K562 (cell line): ENCODE results near the gene CLDN14. TPM values are rescaled to one million over a fixed set of nuclear protein-coding genes. Genes with fewer than 3 reads are reported as not detected.

Experiments
- DPF2 ChIP-seq: fragments of 450-650 bp; IDR thresholded peaks from 2 replicates; pipeline ENCODE4 v1.6.1; 2016
- FOS ChIP-seq: IDR thresholded peaks from 3 replicates; pipeline ENCODE4 v1.6.1; 2011; ENCODE audit not compliant: insufficient read length; ENCODE audit errors: extremely low read depth
- GATA2 ChIP-seq: sonication (generic); formaldehyde crosslinking; IDR thresholded peaks from 2 replicates; pipeline ENCODE4 v1.4.0; 2020; ENCODE audit warnings: mild to moderate bottlenecking, missing genetic modification reagents
- HNRNPUL1 ChIP-seq: fragments of 200-400 bp; formaldehyde crosslinking; IDR thresholded peaks from 2 replicates; pipeline ENCODE4 v1.6.1; 2017; ENCODE audit warnings: low read length
- HSF4 ChIP-seq: fragments of 250-450 bp; sonication (Bioruptor Pico); IDR thresholded peaks from 2 replicates; pipeline ENCODE4 v2.1.2; 2022; ENCODE audit warnings: mild to moderate bottlenecking, moderate library complexity, borderline replicate concordance
- JUN ChIP-seq, 2 experiments: sonication (generic) in 1 of 2; formaldehyde crosslinking in 1 of 2; IDR thresholded peaks; 2 replicates each; pipeline versions ENCODE4 v1.6.1 to v1.8.0; 2012 to 2022; ENCODE audit warnings: borderline replicate concordance in 2 of 2, mild to moderate bottlenecking in 2 of 2, improper control_type of control experiment in 1 of 2, low read depth in 1 of 2, low read length in 1 of 2, missing genetic modification reagents in 1 of 2
- KDM4B ChIP-seq, 2 experiments: fragments of 450-650 bp in 1 of 2; sonication (generic) in 1 of 2; IDR thresholded peaks; 2 replicates each; pipeline ENCODE4 v1.6.1; 2016 to 2017; ENCODE audit warnings: borderline replicate concordance in 2 of 2, antibody characterized with exemption in 1 of 2, low read depth in 1 of 2, mild to moderate bottlenecking in 1 of 2
- NUFIP1 ChIP-seq: fragments of 450-650 bp; IDR thresholded peaks from 2 replicates; pipeline ENCODE4 v1.6.1; 2018; ENCODE audit not compliant: partially characterized antibody
- RBM39 ChIP-seq: fragments of 200-400 bp; formaldehyde crosslinking; optimal IDR thresholded peaks from 2 replicates; pipeline ENCODE3; 2018; ENCODE audit warnings: low read depth, low read length
- SLC30A9 ChIP-seq: fragments of 250-450 bp; sonication (Bioruptor Pico); IDR thresholded peaks from 2 replicates; pipeline ENCODE4 v1.8.0; 2022; ENCODE audit warnings: mild to moderate bottlenecking, moderate library complexity
- SMAD4 ChIP-seq: fragments of 250-450 bp; sonication (Bioruptor Pico); conservative IDR thresholded peaks from 2 replicates; pipeline ENCODE4 v1.8.0; 2021; ENCODE audit warnings: inconsistent platforms, mild to moderate bottlenecking, moderate library complexity
- SRSF9 ChIP-seq: fragments of 200-400 bp; formaldehyde crosslinking; IDR thresholded peaks from 2 replicates; pipeline ENCODE4 v1.6.1; 2017; ENCODE audit warnings: low read depth, low read length, borderline replicate concordance
- ZKSCAN8 ChIP-seq: fragments of 200-800 bp; sonication (Bioruptor generic); IDR thresholded peaks from 2 replicates; pipeline ENCODE4 v1.6.1; 2016; ENCODE audit warnings: missing genetic modification characterization, missing compliant biosample characterization
- ZNF143 ChIP-seq: sonication (generic); formaldehyde crosslinking; IDR thresholded peaks from 2 replicates; pipeline ENCODE4 v1.9.0; 2022; ENCODE audit warnings: mild to moderate bottlenecking, missing genetic modification reagents
- ZNF717 ChIP-seq: fragments of 250-450 bp; sonication (Bioruptor Pico); IDR thresholded peaks from 2 replicates; pipeline ENCODE4 v1.5.0; 2021
- ZSCAN32 ChIP-seq: fragments of 450-650 bp; formaldehyde crosslinking; IDR thresholded peaks from 2 replicates; pipeline ENCODE4 v1.4.0; 2020; ENCODE audit warnings: mild to moderate bottlenecking, moderate library complexity
- polyA plus RNA-seq, 8 experiments: library from polyadenylated mRNA; depleted of rRNA in 4 of 8; stranded (reverse) in 5 of 8; unstranded in 3 of 8; fragments of >200 nt; fragmentation: Nextera tagmentation in 2 of 8; fragmentation: Illumina TruSeq in 1 of 8; extraction: Ambion mirVana in 2 of 8; extraction: Trizol in 1 of 8; gene quantifications; 2 replicates each; pipeline versions ENCODE4 v1.2.1 to v1.2.3, GENCODE V29; 2011 to 2014; ENCODE audit warnings: inconsistent platforms in 1 of 8, missing spikeins in 1 of 8
- total RNA-seq, 7 experiments: library from RNA; depleted of rRNA in 6 of 7; stranded (reverse); fragments of >200 nt in 6 of 7; fragmentation: Illumina TruSeq in 2 of 7; extraction: Trizol in 2 of 7; gene quantifications; 2 replicates each; pipeline versions ENCODE4 v1.2.1 to v1.2.3, GENCODE V29; 2011 to 2021; ENCODE audit warnings: low replicate concordance in 1 of 7
- TF ChIP-seq, protein P1 (sequence below): fragments of 450-650 bp; formaldehyde crosslinking; IDR thresholded peaks from 2 replicates; pipeline ENCODE4 v1.4.0; 2020; ENCODE audit warnings: mild to moderate bottlenecking, mixed read lengths
- TF ChIP-seq, protein P2 (sequence below): fragments of 450-650 bp; IDR thresholded peaks from 2 replicates; pipeline ENCODE4 v1.6.1; 2017; ENCODE audit warnings: antibody characterized with exemption, mild to moderate bottlenecking
- TF ChIP-seq, protein P3 (sequence below): sonication (generic); formaldehyde crosslinking; IDR thresholded peaks from 2 replicates; pipeline ENCODE4 v1.8.1; 2023; ENCODE audit warnings: mild to moderate bottlenecking, missing genetic modification reagents
- TF ChIP-seq, protein P4 (sequence below): fragments of 250-450 bp; sonication (Bioruptor Pico); IDR thresholded peaks from 2 replicates; pipeline ENCODE4 v1.4.0; 2020; ENCODE audit warnings: mild to moderate bottlenecking

Gene CLDN14
- total and polyA plus RNA-seq, 9 of the 15 experiments (the other 6 are each of a cell fraction or from before 2014, with no cell fraction given): not detected

DNA sequence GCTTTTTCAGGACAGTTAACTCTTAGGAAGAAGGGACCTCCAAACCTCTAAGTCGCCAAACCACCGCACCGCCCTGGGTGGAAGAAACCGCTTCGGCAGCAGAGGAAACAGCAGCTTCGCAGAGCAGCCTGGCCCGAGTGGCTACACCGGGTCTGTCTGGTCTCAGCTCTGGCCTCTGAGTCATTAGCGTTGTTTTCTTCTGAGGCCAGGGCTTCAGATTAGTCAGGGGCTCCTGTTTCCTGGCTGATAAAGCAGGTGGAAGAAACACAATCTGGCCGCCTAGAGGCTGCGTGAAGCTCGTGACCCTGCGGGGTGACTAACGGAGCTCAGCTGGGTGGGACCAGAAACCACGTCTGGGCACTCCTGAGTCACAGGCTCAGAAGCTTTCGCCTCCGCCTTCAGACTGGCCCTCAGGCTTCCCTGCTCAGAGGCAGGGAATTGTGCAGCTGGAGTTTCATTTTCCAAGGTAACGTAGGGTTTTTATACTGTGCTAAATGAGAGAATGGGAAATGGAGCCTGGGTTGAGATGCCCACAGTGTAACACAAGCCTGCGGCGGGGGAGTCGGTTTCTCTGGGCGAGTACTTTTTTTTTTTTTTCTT lies 49.9 kb downstream of the CLDN14 start (continued):
- TF ChIP-seq, protein P1, sequence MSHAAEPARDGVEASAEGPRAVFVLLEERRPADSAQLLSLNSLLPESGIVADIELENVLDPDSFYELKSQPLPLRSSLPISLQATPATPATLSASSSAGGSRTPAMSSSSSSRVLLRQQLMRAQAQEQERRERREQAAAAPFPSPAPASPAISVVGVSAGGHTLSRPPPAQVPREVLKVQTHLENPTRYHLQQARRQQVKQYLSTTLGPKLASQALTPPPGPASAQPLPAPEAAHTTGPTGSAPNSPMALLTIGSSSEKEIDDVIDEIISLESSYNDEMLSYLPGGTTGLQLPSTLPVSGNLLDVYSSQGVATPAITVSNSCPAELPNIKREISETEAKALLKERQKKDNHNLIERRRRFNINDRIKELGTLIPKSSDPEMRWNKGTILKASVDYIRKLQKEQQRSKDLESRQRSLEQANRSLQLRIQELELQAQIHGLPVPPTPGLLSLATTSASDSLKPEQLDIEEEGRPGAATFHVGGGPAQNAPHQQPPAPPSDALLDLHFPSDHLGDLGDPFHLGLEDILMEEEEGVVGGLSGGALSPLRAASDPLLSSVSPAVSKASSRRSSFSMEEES (CRISPR knock-in tag): peak; percentile 67
- TF ChIP-seq GATA2: peak; percentile 97
- TF ChIP-seq SRSF9: no peak
- TF ChIP-seq JUN (IDR thresholded peaks at IDR 0.05; ENCODE audit: borderline replicate concordance, low read depth, low read length): peak; percentile 99
- TF ChIP-seq JUN (CRISPR knock-in tag; IDR thresholded peaks at IDR 0.05; ENCODE audit: borderline replicate concordance): no peak
- no peak for TF ChIP-seq ZSCAN32
- peak; percentile 83; the same call in 1 of the 2 replicates for TF ChIP-seq ZKSCAN8 (CRISPR knock-in tag)
- TF ChIP-seq DPF2: peak; percentile 100
- TF ChIP-seq, protein P2, sequence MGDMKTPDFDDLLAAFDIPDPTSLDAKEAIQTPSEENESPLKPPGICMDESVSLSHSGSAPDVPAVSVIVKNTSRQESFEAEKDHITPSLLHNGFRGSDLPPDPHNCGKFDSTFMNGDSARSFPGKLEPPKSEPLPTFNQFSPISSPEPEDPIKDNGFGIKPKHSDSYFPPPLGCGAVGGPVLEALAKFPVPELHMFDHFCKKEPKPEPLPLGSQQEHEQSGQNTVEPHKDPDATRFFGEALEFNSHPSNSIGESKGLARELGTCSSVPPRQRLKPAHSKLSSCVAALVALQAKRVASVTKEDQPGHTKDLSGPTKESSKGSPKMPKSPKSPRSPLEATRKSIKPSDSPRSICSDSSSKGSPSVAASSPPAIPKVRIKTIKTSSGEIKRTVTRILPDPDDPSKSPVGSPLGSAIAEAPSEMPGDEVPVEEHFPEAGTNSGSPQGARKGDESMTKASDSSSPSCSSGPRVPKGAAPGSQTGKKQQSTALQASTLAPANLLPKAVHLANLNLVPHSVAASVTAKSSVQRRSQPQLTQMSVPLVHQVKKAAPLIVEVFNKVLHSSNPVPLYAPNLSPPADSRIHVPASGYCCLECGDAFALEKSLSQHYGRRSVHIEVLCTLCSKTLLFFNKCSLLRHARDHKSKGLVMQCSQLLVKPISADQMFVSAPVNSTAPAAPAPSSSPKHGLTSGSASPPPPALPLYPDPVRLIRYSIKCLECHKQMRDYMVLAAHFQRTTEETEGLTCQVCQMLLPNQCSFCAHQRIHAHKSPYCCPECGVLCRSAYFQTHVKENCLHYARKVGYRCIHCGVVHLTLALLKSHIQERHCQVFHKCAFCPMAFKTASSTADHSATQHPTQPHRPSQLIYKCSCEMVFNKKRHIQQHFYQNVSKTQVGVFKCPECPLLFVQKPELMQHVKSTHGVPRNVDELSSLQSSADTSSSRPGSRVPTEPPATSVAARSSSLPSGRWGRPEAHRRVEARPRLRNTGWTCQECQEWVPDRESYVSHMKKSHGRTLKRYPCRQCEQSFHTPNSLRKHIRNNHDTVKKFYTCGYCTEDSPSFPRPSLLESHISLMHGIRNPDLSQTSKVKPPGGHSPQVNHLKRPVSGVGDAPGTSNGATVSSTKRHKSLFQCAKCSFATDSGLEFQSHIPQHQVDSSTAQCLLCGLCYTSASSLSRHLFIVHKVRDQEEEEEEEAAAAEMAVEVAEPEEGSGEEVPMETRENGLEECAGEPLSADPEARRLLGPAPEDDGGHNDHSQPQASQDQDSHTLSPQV: no peak
- TF ChIP-seq SLC30A9 (CRISPR knock-in tag): no peak
- no peak for TF ChIP-seq HNRNPUL1
- TF ChIP-seq KDM4B (IDR thresholded peaks at IDR 0.05; ENCODE audit: borderline replicate concordance in 2 of 2, low read depth in 1 of 2): no peak; a peak in 1 of 4 replicates
- TF ChIP-seq HSF4 (CRISPR knock-in tag): no peak
- TF ChIP-seq, protein P3, sequence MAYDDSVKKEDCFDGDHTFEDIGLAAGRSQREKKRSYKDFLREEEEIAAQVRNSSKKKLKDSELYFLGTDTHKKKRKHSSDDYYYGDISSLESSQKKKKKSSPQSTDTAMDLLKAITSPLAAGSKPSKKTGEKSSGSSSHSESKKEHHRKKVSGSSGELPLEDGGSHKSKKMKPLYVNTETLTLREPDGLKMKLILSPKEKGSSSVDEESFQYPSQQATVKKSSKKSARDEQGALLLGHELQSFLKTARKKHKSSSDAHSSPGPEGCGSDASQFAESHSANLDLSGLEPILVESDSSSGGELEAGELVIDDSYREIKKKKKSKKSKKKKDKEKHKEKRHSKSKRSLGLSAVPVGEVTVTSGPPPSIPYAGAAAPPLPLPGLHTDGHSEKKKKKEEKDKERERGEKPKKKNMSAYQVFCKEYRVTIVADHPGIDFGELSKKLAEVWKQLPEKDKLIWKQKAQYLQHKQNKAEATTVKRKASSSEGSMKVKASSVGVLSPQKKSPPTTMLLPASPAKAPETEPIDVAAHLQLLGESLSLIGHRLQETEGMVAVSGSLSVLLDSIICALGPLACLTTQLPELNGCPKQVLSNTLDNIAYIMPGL (CRISPR knock-in tag): no peak
- TF ChIP-seq RBM39: no peak
- no peak for TF ChIP-seq NUFIP1
- TF ChIP-seq ZNF143: no peak
- TF ChIP-seq, protein P4, sequence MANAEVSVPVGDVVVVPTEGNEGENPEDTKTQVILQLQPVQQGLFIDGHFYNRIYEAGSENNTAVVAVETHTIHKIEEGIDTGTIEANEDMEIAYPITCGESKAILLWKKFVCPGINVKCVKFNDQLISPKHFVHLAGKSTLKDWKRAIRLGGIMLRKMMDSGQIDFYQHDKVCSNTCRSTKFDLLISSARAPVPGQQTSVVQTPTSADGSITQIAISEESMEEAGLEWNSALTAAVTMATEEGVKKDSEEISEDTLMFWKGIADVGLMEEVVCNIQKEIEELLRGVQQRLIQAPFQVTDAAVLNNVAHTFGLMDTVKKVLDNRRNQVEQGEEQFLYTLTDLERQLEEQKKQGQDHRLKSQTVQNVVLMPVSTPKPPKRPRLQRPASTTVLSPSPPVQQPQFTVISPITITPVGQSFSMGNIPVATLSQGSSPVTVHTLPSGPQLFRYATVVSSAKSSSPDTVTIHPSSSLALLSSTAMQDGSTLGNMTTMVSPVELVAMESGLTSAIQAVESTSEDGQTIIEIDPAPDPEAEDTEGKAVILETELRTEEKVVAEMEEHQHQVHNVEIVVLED: peak; percentile 60; the same call in 1 of the 2 replicates
- TF ChIP-seq SMAD4 (CRISPR knock-in tag): peak; percentile 99
- TF ChIP-seq FOS: peak; percentile 75
- TF ChIP-seq ZNF717 (CRISPR knock-in tag): no peak
